ENCODE results near the gene CCSAP.

Gene CCSAP

GRCh38 chr1:229342656-229343569 is at the start of gene CCSAP:
Gene CCSAP, minus strand, starts transcription at chr1:229343047. Its CDS starts 582 bp downstream, at chr1:229342465.
- H3K4me3 ChIP-seq (ENCODE audit: low read depth, low read length): peak within 1 kb of the TSS; percentile 81
- DNase-seq (ENCODE audit: low read depth): no peak
- TF ChIP-seq CTCF (IDR thresholded peaks at IDR 0.05; ENCODE audit: low read depth, low read length, missing control alignments): no peak

- no peak overlapping the region for H3K4me3 ChIP-seq (ENCODE audit: low read depth, low read length)
- no peak for TF ChIP-seq CTCF (IDR thresholded peaks at IDR 0.05; ENCODE audit: low read depth, low read length, missing control alignments)
Measured at GRCh38 chr1:229390130-229390529, 47.3 kb upstream of the CCSAP start.

GRCh38 chr1:229388897-229389580 is 46.2 kb upstream of the CCSAP start:
- DNase-seq (ENCODE audit: low read depth): no peak
- TF ChIP-seq CTCF (IDR thresholded peaks at IDR 0.05; ENCODE audit: low read depth, low read length, missing control alignments): no peak
- H3K4me3 ChIP-seq (ENCODE audit: low read depth, low read length): no peak overlapping the region

More at GRCh38 chr1:229390130-229390529, 47.3 kb upstream of the CCSAP start:
- no peak for DNase-seq (ENCODE audit: low read depth)

GRCh38 chr1:229385853-229386456 is 43.1 kb upstream of the CCSAP start:
- TF ChIP-seq CTCF (IDR thresholded peaks at IDR 0.05; ENCODE audit: low read depth, low read length, missing control alignments): no peak
- DNase-seq (ENCODE audit: low read depth): no peak
- H3K4me3 ChIP-seq (ENCODE audit: low read depth, low read length): no peak overlapping the region

- no peak for TF ChIP-seq CTCF (IDR thresholded peaks at IDR 0.05; ENCODE audit: low read depth, low read length, missing control alignments)
- DNase-seq (ENCODE audit: low read depth): no peak
- no peak overlapping the region for H3K4me3 ChIP-seq (ENCODE audit: low read depth, low read length)
Measured at GRCh38 chr1:229384822-229385221, 42.0 kb upstream of the CCSAP start.

GRCh38 chr1:229383961-229384360 is 41.1 kb upstream of the CCSAP start:
- H3K4me3 ChIP-seq (ENCODE audit: low read depth, low read length): no peak overlapping the region
- DNase-seq (ENCODE audit: low read depth): no peak
- TF ChIP-seq CTCF (IDR thresholded peaks at IDR 0.05; ENCODE audit: low read depth, low read length, missing control alignments): no peak
